ENCODE results near the gene NOTO. TPM values are rescaled to one million over a fixed set of nuclear protein-coding genes. Genes with fewer than 3 reads are reported as not detected.
"Not testable (repeated sequence)": the region's sequence is repeated elsewhere in the genome, so short reads cannot be mapped to it uniquely, and the experiment has no call there.

The NOTO gene
- not detected in 2 replicates for total RNA-seq (2014; rRNA removed; shearing (Covaris generic))

GRCh38 chr2:73202156-73203054 lies at the start of gene NOTO:
Gene NOTO, plus strand, starts transcription at chr2:73202574. Its CDS starts 93 bp downstream, at chr2:73202667.
- peak; percentile 32 for DNase-seq (ENCODE audit: low read depth)

- DNase-seq (ENCODE audit: low read depth) = peak; percentile 57
Measured at GRCh38 chr2:73156539-73157124, 45.7 kb upstream of the NOTO start.

- DNase-seq (ENCODE audit: low read depth) = no peak
Measured at GRCh38 chr2:73162856-73163391, 39.5 kb upstream of the NOTO start.

- peak; percentile 70 for DNase-seq (ENCODE audit: low read depth)
Measured at GRCh38 chr2:73163483-73164367, 38.6 kb upstream of the NOTO start.

GRCh38 chr2:73165978-73166377 lies 36.4 kb upstream of the NOTO start:
- not testable (repeated sequence) for DNase-seq (ENCODE audit: low read depth)

- not testable (repeated sequence) for DNase-seq (ENCODE audit: low read depth)
Measured at GRCh38 chr2:73166813-73167212, 35.6 kb upstream of the NOTO start.

- DNase-seq (ENCODE audit: low read depth) = not testable (repeated sequence)
Measured at GRCh38 chr2:73168348-73168747, 34.0 kb upstream of the NOTO start.

- not testable (repeated sequence) for DNase-seq (ENCODE audit: low read depth)
Measured at GRCh38 chr2:73170341-73170740, 32.0 kb upstream of the NOTO start.

GRCh38 chr2:73172963-73173362 lies 29.4 kb upstream of the NOTO start:
- DNase-seq (ENCODE audit: low read depth) = peak; percentile 32

GRCh38 chr2:73173781-73174180 lies 28.6 kb upstream of the NOTO start:
- no peak for DNase-seq (ENCODE audit: low read depth)

- DNase-seq (ENCODE audit: low read depth) = no peak
Measured at GRCh38 chr2:73174244-73174643, 28.1 kb upstream of the NOTO start.

- DNase-seq (ENCODE audit: low read depth) = no peak
Measured at GRCh38 chr2:73174941-73175662, 27.3 kb upstream of the NOTO start.

GRCh38 chr2:73175663-73176204 lies 26.6 kb upstream of the NOTO start:
- peak; percentile 62 for DNase-seq (ENCODE audit: low read depth)

GRCh38 chr2:73176205-73176880 lies 26.0 kb upstream of the NOTO start:
- peak; percentile 33 for DNase-seq (ENCODE audit: low read depth)

- peak; percentile 78 for DNase-seq (ENCODE audit: low read depth)
Measured at GRCh38 chr2:73176881-73177644, 25.3 kb upstream of the NOTO start.

GRCh38 chr2:73177645-73178255 lies 24.6 kb upstream of the NOTO start:
- no peak for DNase-seq (ENCODE audit: low read depth)

GRCh38 chr2:73185965-73186364 lies 16.4 kb upstream of the NOTO start:
- DNase-seq (ENCODE audit: low read depth) = no peak

- no peak for DNase-seq (ENCODE audit: low read depth)
Measured at GRCh38 chr2:73187549-73187948, 14.8 kb upstream of the NOTO start.

- no peak for DNase-seq (ENCODE audit: low read depth)
Measured at GRCh38 chr2:73197579-73197978, 4.8 kb upstream of the NOTO start.

All from RPMI7951 (cell line).